Panc1 (cell line): Measurements from ENCODE around the gene MEX3A. TPM values are rescaled to one million over a fixed set of nuclear protein-coding genes. Genes with fewer than 3 reads are reported as not detected.
A peak's percentile ranks its signal among the peaks of the same experiment; 100 is the strongest.

Source experiments
- ATAC-seq: fragments of 200-7000 bp; cut with Tn5 transposase; 2 replicates; pipeline ENCODE4 v1.9.1; 2020; ENCODE audit warnings: mild to moderate bottlenecking, moderate library complexity
- BruUV-seq: library from RNA; stranded (reverse); fragments of 400-500 nt; replicated peaks from 2 replicates; lab custom pipeline; 2021; lab: Mats Ljungman, UMichigan
- CTCF ChIA-PET: fragments of 300-600 bp; sonication (Branson Sonifier 250); formaldehyde crosslinking; loops from one replicate; lab custom pipeline; 2022; ENCODE audit warnings: antibody characterized with exemption; lab: Charles Lee
- POLR2A ChIA-PET: fragments of 300-600 bp; sonication (Branson Sonifier 250); formaldehyde crosslinking; loops from one replicate; lab custom pipeline; 2022; ENCODE audit warnings: antibody characterized with exemption; lab: Charles Lee
- DNase-seq: peaks from one replicate; pipeline ENCODE4 v3.0.0-alpha.2; 2010; ENCODE audit warnings: low read depth, low spot score
- H3K27ac ChIP-seq: 2 replicates; pipeline ENCODE4 v1.5.1; 2011; ENCODE audit warnings: mild to moderate bottlenecking, low read length, inconsistent platforms
- H3K27me3 ChIP-seq: fragments of 200-500 bp; sonication (Bioruptor generic); 2 replicates; pipeline ENCODE4 v1.6.0; 2014; ENCODE audit warnings: low read length, inconsistent platforms; ENCODE audit not compliant: control insufficient read depth, insufficient read depth
- H3K36me3 ChIP-seq: fragments of 200-500 bp; sonication (Bioruptor generic); 2 replicates; pipeline ENCODE4 v1.5.1; 2014; ENCODE audit warnings: inconsistent platforms, mild to moderate bottlenecking, low read length, moderate library complexity; ENCODE audit not compliant: control insufficient read depth, insufficient read depth
- H3K4me1 ChIP-seq: 2 replicates; pipeline ENCODE4 v1.5.1; 2011; ENCODE audit warnings: inconsistent platforms, mild to moderate bottlenecking, low read length, moderate library complexity; ENCODE audit not compliant: control insufficient read depth, insufficient read depth
- H3K4me3 ChIP-seq, 2 experiments: 2 replicates each; pipeline ENCODE4 v1.5.1; 2011 to 2012; ENCODE audit warnings: low read depth in 2 of 2, low read length in 2 of 2, mild to moderate bottlenecking in 2 of 2, inconsistent platforms in 1 of 2, moderate library complexity in 1 of 2
- H3K9me3 ChIP-seq: fragments of 200-500 bp; sonication (Bioruptor generic); 2 replicates; pipeline ENCODE4 v1.5.1; 2014; ENCODE audit warnings: low read depth, mild to moderate bottlenecking, inconsistent platforms, low read length, moderate library complexity; ENCODE audit not compliant: control insufficient read depth, insufficient read depth
- POLR2AphosphoS5 ChIP-seq: IDR thresholded peaks from 2 replicates; pipeline ENCODE4 v1.6.1; 2012; ENCODE audit warnings: mild to moderate bottlenecking, low read depth, low read length, moderate library complexity
- SIN3A ChIP-seq: IDR thresholded peaks from 2 replicates; pipeline ENCODE4 v1.6.1; 2012; ENCODE audit warnings: low read depth, mild to moderate bottlenecking, low read length, moderate library complexity, borderline replicate concordance; ENCODE audit not compliant: insufficient read depth
- TCF7L2 ChIP-seq: IDR thresholded peaks from 2 replicates; pipeline ENCODE4 v1.6.1; 2011; ENCODE audit warnings: mild to moderate bottlenecking, low read depth, low read length, inconsistent platforms
- in situ Hi-C: cut with HindIII; loops from 2 replicates; pipeline ENCODE4 v1.10.0; 2016; ENCODE audit warnings: low sequenced_read_pairs, low pct_unique_long_range_greater_than_20kb
- intact Hi-C: fragments of 100-400 bp; cut with micrococcal nuclease; formaldehyde crosslinking; loops from one replicate; pipeline ENCODE4 v1.10.0; 2022; ENCODE audit not compliant: unreplicated experiment
- total RNA-seq: library from RNA; stranded (reverse); gene quantifications from one replicate; pipeline ENCODE4 v1.2.1, GENCODE V29; 2021; ENCODE audit not compliant: unreplicated experiment
- TF ChIP-seq, protein P1 (sequence below): fragments of 450-650 bp; IDR thresholded peaks from 2 replicates; pipeline ENCODE4 v1.5.1; 2017; ENCODE audit warnings: mild to moderate bottlenecking
- TF ChIP-seq, protein P2 (sequence below), 2 experiments: IDR thresholded peaks; 2 replicates each; pipeline ENCODE4 v1.6.1; 2011 to 2012; ENCODE audit warnings: low read depth in 2 of 2, control low read depth in 1 of 2, low read length in 1 of 2, mild to moderate bottlenecking in 1 of 2, moderate library complexity in 1 of 2; ENCODE audit not compliant: insufficient read depth in 1 of 2

Gene MEX3A
- total RNA-seq, 1 experiment from 2014 or later: 15.8 TPM

DNA sequence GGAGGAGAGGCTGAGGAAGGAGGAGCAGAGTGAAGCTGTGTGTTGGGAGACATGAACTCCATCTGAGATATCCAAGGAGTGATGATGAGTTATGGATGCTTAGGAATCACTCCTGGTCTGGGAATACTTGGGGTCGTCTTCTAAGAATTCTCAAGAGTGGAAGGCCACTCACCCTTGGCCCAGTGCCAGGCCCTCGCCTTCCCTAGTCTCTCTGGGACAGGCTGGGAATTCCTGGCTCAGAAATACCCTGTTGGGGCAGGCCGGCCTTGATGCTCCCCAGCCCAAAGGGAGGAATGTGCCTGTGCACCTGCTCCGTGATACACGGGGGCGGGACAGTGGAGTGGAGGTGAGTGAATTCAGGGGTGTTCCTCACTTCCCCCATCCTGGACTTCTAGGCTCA lies 19.6 kb upstream of the MEX3A start:
- CTCF ChIA-PET: no interaction called here
- Histone ChIP-seq H3K27me3 (no peaks in the 10 kb centered on the region), H3K9me3 (no peaks in the 10 kb centered on the region), H3K4me3 (no peak overlapping the region), H3K36me3 (no peaks in the 10 kb centered on the region), H3K27ac (no peak overlapping the region), H3K4me1 (peaks cover 43% of the 10 kb centered on the region)
- intact Hi-C loops: no loop called here
- TF ChIP-seq, protein P1, sequence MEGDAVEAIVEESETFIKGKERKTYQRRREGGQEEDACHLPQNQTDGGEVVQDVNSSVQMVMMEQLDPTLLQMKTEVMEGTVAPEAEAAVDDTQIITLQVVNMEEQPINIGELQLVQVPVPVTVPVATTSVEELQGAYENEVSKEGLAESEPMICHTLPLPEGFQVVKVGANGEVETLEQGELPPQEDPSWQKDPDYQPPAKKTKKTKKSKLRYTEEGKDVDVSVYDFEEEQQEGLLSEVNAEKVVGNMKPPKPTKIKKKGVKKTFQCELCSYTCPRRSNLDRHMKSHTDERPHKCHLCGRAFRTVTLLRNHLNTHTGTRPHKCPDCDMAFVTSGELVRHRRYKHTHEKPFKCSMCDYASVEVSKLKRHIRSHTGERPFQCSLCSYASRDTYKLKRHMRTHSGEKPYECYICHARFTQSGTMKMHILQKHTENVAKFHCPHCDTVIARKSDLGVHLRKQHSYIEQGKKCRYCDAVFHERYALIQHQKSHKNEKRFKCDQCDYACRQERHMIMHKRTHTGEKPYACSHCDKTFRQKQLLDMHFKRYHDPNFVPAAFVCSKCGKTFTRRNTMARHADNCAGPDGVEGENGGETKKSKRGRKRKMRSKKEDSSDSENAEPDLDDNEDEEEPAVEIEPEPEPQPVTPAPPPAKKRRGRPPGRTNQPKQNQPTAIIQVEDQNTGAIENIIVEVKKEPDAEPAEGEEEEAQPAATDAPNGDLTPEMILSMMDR: no peak
- POLR2A ChIA-PET: interaction anchor here (0.5 to 0.6 kb wide), 2 partner anchors 71 to 124 kb away, joined by 3 read pairs; no protein-coding TSS in a partner anchor
- in situ Hi-C loops: no loop called here
- DNase-seq: no peak
- BruUV-seq: no TSS peak
- no peak for ATAC-seq

DNA sequence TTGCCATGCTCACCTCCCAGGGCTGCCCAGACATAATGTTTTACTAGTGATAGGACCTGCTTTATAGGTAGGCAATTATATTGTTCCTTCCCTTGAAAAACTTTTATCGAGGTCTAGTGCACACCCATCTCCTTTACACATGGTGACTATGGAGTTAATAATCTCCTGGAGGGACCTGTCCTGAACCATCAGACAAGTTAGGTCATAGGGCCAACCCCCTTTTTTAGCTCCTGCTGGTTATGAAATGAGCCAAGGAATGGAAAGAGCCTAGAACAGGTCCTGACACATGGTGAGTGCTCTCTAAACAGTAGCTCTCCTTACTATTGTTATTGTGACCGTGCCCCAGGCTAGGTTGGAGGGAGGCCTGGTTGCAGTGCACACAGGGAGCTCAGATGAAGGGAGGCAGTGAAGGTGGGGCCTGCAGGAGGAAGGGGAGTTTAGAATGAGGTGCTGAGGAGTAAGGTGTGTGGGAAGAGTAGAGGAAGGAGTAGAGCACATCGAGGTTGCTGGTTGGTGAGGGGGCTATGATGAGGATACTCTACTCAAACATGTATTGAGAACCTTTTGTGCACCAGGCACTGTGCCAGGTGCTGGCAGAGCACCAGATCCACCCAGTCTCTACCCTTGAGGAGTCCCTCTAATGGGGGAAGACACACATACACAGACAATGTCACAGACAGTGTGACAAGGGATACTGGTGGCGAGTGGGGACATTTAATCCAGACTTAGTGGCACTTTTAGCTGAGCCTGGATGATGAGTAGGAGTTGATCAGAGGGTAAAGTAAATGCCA lies 18.1 kb upstream of the MEX3A start:
- Histone ChIP-seq H3K4me3 (no peak overlapping the region), H3K27me3 (no peaks in the 10 kb centered on the region), H3K36me3 (no peaks in the 10 kb centered on the region), H3K9me3 (no peaks in the 10 kb centered on the region), H3K27ac (peak overlapping the region; percentile 26; the same call in 1 of the 2 replicates), H3K4me1 (peaks cover 43% of the 10 kb centered on the region)
- no peak for TF ChIP-seq SIN3A
- no peak for TF ChIP-seq POLR2AphosphoS5
- TF ChIP-seq, protein P1: no peak
- no peak for TF ChIP-seq TCF7L2
- TF ChIP-seq, protein P2, sequence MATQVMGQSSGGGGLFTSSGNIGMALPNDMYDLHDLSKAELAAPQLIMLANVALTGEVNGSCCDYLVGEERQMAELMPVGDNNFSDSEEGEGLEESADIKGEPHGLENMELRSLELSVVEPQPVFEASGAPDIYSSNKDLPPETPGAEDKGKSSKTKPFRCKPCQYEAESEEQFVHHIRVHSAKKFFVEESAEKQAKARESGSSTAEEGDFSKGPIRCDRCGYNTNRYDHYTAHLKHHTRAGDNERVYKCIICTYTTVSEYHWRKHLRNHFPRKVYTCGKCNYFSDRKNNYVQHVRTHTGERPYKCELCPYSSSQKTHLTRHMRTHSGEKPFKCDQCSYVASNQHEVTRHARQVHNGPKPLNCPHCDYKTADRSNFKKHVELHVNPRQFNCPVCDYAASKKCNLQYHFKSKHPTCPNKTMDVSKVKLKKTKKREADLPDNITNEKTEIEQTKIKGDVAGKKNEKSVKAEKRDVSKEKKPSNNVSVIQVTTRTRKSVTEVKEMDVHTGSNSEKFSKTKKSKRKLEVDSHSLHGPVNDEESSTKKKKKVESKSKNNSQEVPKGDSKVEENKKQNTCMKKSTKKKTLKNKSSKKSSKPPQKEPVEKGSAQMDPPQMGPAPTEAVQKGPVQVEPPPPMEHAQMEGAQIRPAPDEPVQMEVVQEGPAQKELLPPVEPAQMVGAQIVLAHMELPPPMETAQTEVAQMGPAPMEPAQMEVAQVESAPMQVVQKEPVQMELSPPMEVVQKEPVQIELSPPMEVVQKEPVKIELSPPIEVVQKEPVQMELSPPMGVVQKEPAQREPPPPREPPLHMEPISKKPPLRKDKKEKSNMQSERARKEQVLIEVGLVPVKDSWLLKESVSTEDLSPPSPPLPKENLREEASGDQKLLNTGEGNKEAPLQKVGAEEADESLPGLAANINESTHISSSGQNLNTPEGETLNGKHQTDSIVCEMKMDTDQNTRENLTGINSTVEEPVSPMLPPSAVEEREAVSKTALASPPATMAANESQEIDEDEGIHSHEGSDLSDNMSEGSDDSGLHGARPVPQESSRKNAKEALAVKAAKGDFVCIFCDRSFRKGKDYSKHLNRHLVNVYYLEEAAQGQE (IDR thresholded peaks at IDR 0.05; ENCODE audit: insufficient read depth in 1 of 2, low read depth in 2 of 2, low read length in 1 of 2): no peak
- in situ Hi-C loops (no loop called here), intact Hi-C loops (no loop called here)
- ATAC-seq: no peak
- ChIA-PET POLR2A (interaction anchor here (0.6 to 1.1 kb wide), 2 partner anchors 13 to 94 kb away, joined by 3 read pairs; no protein-coding TSS in a partner anchor), CTCF (interaction anchor here (1.2 kb wide), 2 partner anchors 30 to 45 kb away, joined by 3 to 6 read pairs; no protein-coding TSS in a partner anchor)
- DNase-seq: no peak
- BruUV-seq: no TSS peak
